HG03280 (cell line): Measurements from ENCODE around the gene KCTD16.

Source experiments
- ATAC-seq: cut with Tn5 transposase; IDR thresholded peaks from one replicate; pipeline ENCODE4 v1.9.1; 2021; ENCODE audit warnings: mild to moderate bottlenecking, moderate library complexity; ENCODE audit not compliant: unreplicated experiment

Gene KCTD16

GRCh38 chr5:144329681-144330080, 159.0 kb downstream of the KCTD16 start:
- ATAC-seq = no peak

- ATAC-seq = no peak
Observed at GRCh38 chr5:144331361-144331760, 160.7 kb downstream of the KCTD16 start.

DNA sequence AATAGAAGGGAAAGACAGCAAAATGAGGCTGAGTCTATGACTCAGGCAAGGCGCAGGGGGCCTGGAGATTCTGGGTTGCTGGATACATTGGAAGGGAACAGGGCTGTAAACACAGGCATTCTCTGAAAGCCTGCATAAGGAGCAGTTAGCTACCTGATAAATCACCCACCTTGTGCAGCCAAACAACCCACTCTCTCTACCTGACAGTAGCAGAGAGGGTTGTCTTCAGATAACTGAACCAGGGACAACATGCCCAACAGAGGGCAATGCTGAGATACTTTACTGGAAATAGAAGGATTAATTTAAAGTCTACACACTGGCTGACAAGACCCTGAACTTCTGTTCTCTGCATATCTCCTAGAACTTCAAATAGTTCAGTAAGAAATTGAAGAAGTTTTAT, 161.6 kb downstream of the KCTD16 start:
- no peak for ATAC-seq

- ATAC-seq = peak; percentile 60
Observed at GRCh38 chr5:144333336-144333920, 162.8 kb downstream of the KCTD16 start.

DNA sequence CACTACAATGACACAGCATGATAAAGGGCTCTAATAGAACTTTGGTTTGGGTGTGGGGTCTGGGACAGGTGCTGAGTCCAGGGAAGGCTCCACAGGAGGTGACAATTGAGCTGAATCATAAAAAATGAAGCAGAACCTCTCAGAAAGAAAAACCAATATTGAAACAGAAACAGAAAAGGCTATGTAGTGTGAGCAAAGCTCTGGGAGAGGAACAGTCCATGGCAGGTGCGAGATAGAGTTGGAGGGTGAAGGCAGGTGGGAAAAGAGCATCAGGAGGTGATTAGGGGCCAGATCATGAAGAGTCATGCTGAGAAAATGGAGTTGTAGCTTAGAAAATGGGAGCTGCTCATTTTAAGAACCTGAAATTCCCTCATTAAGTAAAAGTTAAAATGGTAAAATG, 164.9 kb downstream of the KCTD16 start:
- peak; percentile 57 for ATAC-seq

DNA sequence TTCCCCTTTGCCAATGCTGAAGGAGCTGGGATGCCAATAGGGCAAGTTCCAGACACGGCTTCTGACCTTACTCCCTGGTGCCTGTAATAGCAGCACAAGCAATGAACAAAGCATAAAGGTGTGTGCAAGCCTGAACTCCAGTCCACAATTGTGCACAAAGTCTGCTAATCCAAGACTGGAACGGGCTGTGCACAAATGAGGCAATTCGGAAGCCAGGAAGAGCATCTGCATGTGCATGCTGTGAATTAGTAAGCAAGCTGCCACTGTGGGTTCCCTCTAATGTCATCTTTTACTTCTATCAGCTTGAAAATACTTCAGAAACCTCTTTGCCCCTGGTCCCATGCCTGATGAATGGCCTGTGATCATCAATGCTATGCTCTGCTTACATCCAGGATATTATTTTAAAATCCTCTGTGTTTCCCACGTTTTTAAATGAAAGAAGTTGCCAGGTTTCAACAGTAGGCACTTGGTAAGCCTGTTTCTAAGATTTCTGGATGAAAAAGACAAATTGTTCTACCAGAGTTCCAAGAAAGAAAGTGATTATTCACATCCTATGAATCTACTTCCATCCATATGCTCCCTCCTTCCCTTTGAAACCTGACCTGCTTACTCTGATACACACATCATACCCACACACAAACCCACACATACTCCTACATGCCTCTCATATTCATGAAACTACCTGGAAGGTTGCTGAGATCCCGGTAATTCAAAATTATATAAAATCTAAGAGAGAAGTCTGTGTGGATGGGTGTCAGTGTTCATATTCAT, 165.7 kb downstream of the KCTD16 start:
- ATAC-seq = no peak

- ATAC-seq = no peak
Observed at GRCh38 chr5:144352330-144352729, 181.7 kb downstream of the KCTD16 start.

GRCh38 chr5:144352732-144353317, 182.2 kb downstream of the KCTD16 start:
- ATAC-seq = no peak

DNA sequence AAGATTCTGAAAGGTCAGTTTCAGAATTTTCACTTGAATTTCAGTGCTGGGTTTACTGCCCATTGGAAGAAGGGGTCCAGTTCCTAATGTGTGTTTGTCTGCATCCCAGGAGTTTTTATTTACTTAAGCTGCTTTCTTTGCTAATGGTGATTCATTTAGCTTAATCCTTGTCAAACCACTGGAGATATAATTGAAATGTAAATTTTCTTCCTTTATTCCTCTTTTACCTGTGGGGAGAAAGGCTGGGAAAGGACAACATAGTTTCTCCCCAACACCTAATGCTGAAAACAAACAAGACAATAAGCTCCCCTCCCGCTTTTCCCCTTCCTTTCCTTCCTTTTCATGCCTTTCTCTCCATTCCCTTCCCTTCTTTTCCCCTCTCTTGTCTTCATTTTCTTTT, 185.8 kb downstream of the KCTD16 start:
- no peak for ATAC-seq

DNA sequence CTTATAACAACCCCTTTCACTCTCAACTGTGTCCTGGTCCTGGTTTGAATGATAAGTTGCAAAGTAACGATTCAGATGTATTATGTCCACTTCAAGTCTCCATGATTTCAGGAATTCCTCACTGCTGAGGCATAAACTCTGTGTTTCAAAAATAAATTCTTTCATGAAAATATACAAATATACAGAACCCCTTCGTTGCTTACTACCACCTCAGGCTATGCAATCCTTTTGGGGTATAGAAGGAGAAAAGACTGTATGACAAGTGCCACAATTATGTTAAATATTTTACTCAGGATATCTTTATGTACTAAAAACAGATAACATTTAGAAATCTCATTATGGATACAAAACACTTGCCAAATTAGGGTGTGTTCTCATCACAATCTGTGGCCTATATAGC, 190.7 kb downstream of the KCTD16 start:
- no peak for ATAC-seq

GRCh38 chr5:144365885-144366284, 195.2 kb downstream of the KCTD16 start:
- ATAC-seq = no peak

DNA sequence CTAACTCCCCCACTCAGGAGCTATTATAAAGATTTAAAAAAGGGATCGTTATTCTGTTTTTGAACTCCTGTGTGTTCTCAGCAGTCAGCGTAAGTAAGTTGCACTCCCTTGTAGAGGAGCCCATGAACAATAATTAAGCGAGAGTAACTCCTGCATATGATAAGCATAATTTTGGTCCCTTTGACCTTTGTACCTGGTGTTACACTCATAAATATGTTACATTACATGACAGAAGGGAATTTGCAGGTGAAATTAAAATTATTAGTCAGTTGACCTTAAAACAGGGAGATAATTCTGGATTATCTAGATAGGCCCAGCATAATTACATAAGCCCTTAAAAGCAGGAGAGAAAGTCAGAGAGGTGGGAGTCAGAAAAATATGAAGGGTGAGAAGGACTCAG, 197.3 kb downstream of the KCTD16 start:
- ATAC-seq = no peak

GRCh38 chr5:144368556-144368955, 197.9 kb downstream of the KCTD16 start:
- no peak for ATAC-seq

GRCh38 chr5:144369006-144369405, 198.3 kb downstream of the KCTD16 start:
- ATAC-seq = no peak

DNA sequence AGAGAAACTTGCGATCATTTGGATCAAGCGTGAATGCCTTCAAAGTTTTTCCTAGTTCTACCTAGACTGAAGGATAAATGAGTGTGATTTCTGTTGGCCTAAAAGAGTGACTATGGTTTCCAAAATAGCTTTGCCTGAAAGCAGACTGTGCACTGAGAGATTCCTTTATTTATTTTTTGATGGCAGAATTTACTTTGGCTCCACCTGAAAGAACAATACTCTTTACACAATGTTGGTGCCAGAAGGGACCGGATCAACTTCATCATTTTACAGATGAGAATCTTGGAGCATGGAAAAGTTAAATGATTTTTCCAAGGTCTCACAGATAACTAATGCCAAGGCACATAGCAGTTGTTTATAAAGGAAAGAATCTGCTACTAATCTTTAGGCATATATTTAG, 199.6 kb downstream of the KCTD16 start:
- ATAC-seq = no peak

GRCh38 chr5:144374637-144375036, 204.0 kb downstream of the KCTD16 start:
- ATAC-seq = no peak

- no peak for ATAC-seq
Observed at GRCh38 chr5:144377207-144377606, 206.5 kb downstream of the KCTD16 start.

DNA sequence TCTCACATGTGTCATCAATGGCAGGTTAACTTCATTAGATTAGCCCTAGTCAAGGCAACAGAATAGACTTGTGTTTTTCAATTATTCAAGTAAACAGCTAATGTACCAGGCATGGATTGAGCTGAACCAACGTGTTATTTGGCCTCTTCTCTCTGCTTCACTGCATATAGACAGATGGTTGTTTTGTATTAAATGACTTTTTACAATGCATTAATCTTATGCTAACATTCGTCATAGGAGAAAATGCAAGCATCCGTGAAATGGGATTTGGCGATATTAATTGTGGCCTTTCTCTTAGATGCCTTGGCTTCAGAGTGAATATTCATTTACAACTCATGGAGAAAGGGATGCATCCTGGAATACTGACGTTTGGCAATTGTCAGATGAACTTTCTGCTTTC, 208.0 kb downstream of the KCTD16 start:
- no peak for ATAC-seq

DNA sequence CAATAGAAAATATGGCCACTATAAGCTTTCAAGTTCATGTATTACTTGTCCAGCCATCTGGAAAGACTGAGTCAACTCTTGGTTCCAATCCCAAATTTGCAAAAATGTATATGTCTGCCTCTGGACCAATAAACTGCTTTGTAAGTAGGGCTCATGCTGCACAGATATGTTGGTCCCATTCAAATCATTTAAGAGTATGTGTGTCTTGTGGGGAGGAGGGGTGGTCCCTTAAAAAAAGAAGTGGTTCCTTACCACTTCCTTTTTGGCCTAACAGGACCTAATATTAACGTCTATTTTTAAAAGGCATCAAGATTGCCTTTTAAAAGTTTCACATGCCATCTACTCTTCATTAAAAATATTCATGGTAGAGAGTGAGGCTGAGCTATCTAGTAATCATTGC, 214.9 kb downstream of the KCTD16 start:
- ATAC-seq = no peak

- no peak for ATAC-seq
Observed at GRCh38 chr5:144386315-144386714, 215.6 kb downstream of the KCTD16 start.

GRCh38 chr5:144390133-144390532, 219.5 kb downstream of the KCTD16 start:
- no peak for ATAC-seq

DNA sequence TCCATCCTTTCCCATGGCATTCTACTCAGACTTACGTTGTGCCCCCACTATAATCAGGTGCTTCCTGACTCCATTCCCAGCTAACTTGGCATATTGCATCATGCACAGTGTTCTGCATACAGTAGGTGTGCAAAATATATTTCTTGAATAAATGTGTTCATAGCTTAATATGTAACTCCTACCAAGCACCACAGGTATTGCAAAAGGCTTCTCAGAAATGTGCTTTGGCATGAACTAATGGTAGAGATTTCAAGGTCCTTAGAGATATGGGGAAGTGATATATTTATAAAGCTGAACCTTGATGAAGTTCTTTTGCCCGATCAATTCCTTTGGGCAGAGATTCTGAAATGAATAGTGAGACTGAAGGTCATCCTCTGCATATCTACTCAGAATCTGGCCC, 220.4 kb downstream of the KCTD16 start:
- no peak for ATAC-seq
